ENCODE measurements around the gene LHPP. TPM values are rescaled to one million over a fixed set of nuclear protein-coding genes. Genes with fewer than 3 reads are reported as not detected.

The LHPP gene
- total and polyA plus RNA-seq, 11 donors = 5.6 to 23.5 (median 13.2) TPM

DNA sequence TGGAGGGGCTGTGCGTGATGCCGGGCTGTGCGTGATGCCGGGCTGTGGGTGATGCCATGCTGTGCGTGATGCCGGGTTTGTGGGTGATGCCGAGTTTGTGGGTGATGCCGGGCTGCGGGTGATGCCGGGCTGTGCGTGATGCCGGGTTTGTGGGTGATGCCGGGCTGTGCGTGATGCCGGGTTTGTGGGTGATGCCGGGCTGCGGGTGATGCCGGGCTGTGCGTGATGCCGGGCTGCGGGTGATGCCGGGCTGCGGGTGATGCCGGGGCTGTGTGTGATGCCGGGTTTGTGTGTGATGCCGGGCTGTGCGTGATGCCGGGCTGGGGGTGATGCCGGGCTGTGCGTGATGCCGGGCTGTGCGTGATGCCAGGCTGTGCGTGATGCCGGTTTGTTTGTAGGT lies 153.6 kb downstream of the LHPP start:
- intact Hi-C loops (cut with DNase I) = loop anchor here in 2 of 10 donors (5.0 to 10.0 kb wide), 2 partner anchors 48 to 50 kb away; no protein-coding TSS in a partner anchor
- H3K4me1 ChIP-seq = peaks cover 0 to 60% (median 17%) of the 10 kb centered on the region in 12 donors

GRCh38 chr10:124616040-124616835 lies 154.6 kb downstream of the LHPP start:
- 91 to 94% (median 92%) methylated on average over 28 to 30 of the region's 30 CpGs for WGBS, 4 donors
- intact Hi-C loops (cut with DNase I) = loop anchor here in 2 of 10 donors (5.0 to 10.0 kb wide), 2 partner anchors 49 to 51 kb away; no protein-coding TSS in a partner anchor
- Histone ChIP-seq H3K4me3 (no peak overlapping the region), H3K27ac (no peak overlapping the region), H3K9me3 (no peaks in the 10 kb centered on the region), H3K27me3 (no peaks in the 10 kb centered on the region), H3K4me1 (peaks cover 0 to 70% (median 22%) of the 10 kb centered on the region in 12 donors), H3K36me3 (peaks cover 0 to 30% (median 3%) of the 10 kb centered on the region in 9 donors)
- ATAC-seq (no peak), DNase-seq (no peak)
- TF ChIP-seq POLR2A (IDR thresholded peaks at IDR 0.05) = no peak

More for the DNA sequence above, 153.6 kb downstream of the LHPP start:
- no peak for TF ChIP-seq POLR2A (IDR thresholded peaks at IDR 0.05)
- TF ChIP-seq, protein P1, sequence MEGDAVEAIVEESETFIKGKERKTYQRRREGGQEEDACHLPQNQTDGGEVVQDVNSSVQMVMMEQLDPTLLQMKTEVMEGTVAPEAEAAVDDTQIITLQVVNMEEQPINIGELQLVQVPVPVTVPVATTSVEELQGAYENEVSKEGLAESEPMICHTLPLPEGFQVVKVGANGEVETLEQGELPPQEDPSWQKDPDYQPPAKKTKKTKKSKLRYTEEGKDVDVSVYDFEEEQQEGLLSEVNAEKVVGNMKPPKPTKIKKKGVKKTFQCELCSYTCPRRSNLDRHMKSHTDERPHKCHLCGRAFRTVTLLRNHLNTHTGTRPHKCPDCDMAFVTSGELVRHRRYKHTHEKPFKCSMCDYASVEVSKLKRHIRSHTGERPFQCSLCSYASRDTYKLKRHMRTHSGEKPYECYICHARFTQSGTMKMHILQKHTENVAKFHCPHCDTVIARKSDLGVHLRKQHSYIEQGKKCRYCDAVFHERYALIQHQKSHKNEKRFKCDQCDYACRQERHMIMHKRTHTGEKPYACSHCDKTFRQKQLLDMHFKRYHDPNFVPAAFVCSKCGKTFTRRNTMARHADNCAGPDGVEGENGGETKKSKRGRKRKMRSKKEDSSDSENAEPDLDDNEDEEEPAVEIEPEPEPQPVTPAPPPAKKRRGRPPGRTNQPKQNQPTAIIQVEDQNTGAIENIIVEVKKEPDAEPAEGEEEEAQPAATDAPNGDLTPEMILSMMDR (IDR thresholded peaks at IDR 0.05) = no peak
- ATAC-seq = no peak
- Histone ChIP-seq H3K27me3 (no peaks in the 10 kb centered on the region), H3K9me3 (no peaks in the 10 kb centered on the region), H3K36me3 (peaks cover 0 to 25% (median 3%) of the 10 kb centered on the region in 9 donors), H3K27ac (no peak overlapping the region), H3K4me3 (no peak overlapping the region)
- DNase-seq = no peak
- 93 to 97% (median 95%) methylated on average over 33 to 34 of the region's 34 CpGs for WGBS, 4 donors

DNA sequence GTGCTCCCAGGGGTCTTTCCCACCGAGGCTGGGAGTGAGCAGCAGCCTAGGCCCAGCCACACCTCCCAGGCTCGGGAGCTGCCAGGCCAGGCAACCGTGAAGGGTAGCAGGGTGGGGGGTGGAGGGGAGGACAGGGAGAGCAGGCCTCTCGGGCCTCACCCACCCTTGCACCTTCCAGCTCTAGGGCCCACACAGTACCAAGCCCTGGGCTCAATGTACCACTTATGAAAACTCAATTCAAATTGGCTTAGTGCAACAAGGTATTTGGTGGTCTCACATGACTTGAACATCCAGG lies 155.2 kb downstream of the LHPP start:
- peaks cover 0 to 33% (median 3%) of the 10 kb centered on the region in 9 donors for H3K36me3 ChIP-seq
- H3K9me3 ChIP-seq = no peaks in the 10 kb centered on the region
- H3K27ac ChIP-seq = no peak overlapping the region
- H3K4me1 ChIP-seq = peaks cover 0 to 73% (median 27%) of the 10 kb centered on the region in 12 donors
- 65 to 83% (median 77%) methylated on average over 4 of the region's 4 CpGs for WGBS, 4 donors
- TF ChIP-seq, protein P1 (IDR thresholded peaks at IDR 0.05) = no peak
- no peak for TF ChIP-seq POLR2A (IDR thresholded peaks at IDR 0.05)
- intact Hi-C loops (cut with DNase I) = loop anchor here in 2 of 10 donors (5.0 to 10.0 kb wide), 2 partner anchors 49 to 52 kb away; no protein-coding TSS in a partner anchor
- H3K4me3 ChIP-seq = no peak overlapping the region
- ATAC-seq (no peak), DNase-seq (no peak)
- no peaks in the 10 kb centered on the region for H3K27me3 ChIP-seq

DNA sequence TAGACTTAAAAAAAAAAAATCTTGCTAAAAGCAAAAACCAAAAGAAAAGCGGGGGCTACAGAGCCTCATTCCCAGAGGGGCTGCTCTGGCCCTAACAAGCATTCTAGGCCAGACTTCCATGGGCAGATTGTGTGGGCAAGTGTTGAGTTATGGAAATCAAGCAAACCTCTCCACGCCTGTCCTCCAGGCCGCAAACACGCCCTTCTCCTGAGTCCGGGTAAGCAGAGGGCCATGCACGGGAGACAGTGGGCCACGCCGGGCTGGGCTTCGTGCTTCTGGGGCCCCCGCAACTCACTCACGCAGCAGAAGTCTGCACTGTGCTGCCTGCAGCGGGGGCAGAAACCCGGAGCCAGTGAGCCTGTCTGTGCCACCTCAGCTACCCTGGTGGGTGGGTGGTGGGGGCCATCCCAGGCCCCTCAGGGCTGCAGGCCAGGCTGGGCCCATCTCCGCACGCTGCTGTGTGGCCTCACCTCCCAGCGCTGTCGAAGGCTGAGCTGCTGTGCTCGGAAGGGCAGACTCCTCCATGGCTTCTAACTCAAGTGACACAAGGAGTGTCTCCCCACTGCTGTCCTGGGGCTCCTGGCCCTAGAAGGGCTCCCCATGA lies 156.9 kb downstream of the LHPP start:
- WGBS, 4 donors = 90 to 93% (median 92%) methylated on average over 8 to 18 of the region's 18 CpGs
- no peak for TF ChIP-seq POLR2A (IDR thresholded peaks at IDR 0.05)
- TF ChIP-seq, protein P1 (IDR thresholded peaks at IDR 0.05) = no peak
- Histone ChIP-seq H3K9me3 (no peaks in the 10 kb centered on the region), H3K4me1 (peaks cover 0 to 73% (median 30%) of the 10 kb centered on the region in 12 donors), H3K36me3 (peaks cover 0 to 48% (median 5%) of the 10 kb centered on the region in 9 donors), H3K27ac (peak overlapping the region in 1 of 12 donors; percentile 18), H3K4me3 (no peak overlapping the region), H3K27me3 (no peaks in the 10 kb centered on the region)
- intact Hi-C loops (cut with DNase I) = loop anchor here in 2 of 10 donors (5.0 to 10.0 kb wide), 2 partner anchors 51 to 54 kb away; no protein-coding TSS in a partner anchor
- ATAC-seq (no peak), DNase-seq (no peak)

Measured in heart left ventricle (tissue), 16 donors.